ENCODE results near the gene RPL27A.
"Not testable (repeated sequence)": the region's sequence is repeated elsewhere in the genome, so short reads cannot be mapped to it uniquely, and the experiment has no call there.

Gene RPL27A

GRCh38 chr11:8682303-8683114 lies at the start of gene RPL27A, which contains the start of gene TRIM66:
Gene RPL27A, plus strand, starts transcription at chr11:8682792. Its CDS starts 22 bp downstream, at chr11:8682814.
Gene TRIM66, minus strand, starts transcription at chr11:8682665. Its CDS starts 10,391 bp downstream, at chr11:8672274.
- DNase-seq, result peak; percentile 94

DNA sequence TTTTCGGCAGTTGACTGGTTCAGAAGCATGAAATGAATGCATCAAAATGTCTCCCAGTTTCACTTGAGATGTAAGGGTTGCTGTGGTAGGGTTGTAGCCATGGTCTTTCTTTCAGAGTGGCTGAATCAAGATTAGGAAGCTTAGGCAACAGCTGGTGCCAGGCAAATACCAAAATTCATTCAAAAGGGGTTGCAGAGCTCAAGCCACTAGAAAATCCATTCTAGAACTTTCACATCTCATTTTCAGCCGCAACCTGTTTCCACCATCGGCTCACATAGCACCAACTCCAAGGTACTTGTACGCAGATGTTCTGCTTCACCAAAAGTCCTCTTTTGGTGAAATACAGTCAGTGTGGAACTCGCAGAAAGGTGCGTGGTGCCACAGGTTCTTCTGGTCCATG lies 48.1 kb upstream of the RPL27A start:
- DNase-seq, result no peak

GRCh38 chr11:8636127-8636526 lies 46.5 kb upstream of the RPL27A start:
- DNase-seq, result no peak

DNA sequence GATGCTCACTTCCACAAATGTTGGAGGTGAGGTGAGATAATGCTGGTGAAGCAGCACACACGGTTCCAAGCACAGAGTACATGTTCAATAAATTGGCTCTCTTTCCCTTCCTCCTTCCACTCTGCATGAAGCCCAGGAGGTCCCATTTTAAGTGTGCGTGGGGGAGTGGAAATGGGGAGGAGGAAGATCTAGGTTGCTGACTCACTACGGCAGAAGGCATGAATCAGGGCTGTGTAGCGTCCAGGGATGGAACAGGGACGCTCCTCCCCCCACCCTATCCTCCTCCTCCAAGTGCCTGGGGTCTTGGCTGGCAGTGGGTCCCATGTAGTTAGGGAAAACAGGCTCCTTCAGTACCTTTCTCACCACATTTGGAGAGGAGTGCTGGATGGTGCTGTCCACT lies 44.3 kb upstream of the RPL27A start:
- DNase-seq, result no peak

DNA sequence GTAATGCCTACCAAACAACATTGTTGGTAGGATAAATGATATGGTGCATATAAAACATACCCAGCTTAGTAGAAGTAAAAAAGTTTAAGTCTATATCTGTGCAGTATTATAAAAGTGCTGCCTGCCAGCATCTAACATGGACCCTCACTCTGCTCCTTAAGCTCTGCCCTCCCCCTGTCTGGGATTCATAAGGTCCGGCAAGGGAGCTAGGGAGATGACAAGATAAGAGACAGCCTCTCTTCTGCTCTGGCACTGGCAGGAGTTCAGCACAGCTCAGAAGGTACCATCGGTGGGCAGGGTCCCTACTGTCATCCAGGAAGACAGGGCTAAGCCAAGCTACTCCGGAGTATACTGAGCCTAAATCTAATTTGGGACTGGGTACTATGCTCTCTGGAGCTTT lies 42.9 kb upstream of the RPL27A start:
- DNase-seq, result no peak

- no peak for DNase-seq
Observed at GRCh38 chr11:8640267-8640906, 42.2 kb upstream of the RPL27A start.

DNA sequence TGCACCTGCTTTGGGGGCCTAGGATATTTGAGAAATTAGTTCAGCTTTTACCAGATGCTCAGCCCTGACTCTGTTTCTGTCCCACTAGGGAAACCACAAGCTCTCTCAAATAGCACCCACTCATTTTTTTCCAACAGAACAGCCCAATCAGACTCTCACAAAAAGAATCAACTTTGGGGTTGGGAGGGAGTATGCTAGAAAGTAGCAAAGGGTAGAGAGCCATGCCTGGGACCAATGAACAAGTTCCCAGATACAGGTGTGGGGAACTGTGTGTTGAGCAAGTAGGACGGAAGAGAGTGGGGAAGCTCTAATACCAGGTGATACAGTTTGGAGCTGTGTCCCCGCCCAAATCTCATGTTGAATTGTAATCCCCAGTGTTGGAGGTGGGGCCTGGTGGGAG lies 41.3 kb upstream of the RPL27A start:
- no peak for DNase-seq

DNA sequence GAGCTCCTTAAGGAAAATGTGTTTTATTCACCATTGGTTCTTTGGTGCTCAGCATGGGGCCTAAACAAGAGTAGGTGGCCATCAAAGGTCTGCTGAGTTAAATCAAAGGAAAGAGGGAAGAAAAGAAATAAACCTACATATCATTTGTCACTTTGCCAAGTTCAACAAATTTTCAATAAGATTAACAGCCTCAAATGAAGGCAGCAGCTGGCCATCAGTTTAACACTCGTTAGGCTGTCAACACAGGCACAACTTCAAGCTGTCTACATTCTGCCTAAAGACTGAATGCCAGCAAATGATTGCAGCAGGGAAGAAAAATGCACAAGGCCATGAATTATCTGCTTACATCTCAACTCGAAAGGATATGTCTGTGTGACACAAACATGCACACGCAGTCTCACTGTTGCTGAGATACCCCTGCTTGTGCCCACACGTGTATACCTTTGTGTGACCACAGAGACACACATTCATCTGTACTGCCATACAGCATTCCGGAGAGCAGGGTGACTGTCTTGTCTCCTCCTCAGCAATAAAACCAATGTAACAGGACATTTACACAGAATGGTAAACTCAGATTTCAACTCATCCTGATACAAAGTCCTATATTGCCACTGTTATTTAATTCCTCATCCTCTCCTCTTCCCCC lies 40.3 kb upstream of the RPL27A start:
- peak; percentile 80 for DNase-seq

DNA sequence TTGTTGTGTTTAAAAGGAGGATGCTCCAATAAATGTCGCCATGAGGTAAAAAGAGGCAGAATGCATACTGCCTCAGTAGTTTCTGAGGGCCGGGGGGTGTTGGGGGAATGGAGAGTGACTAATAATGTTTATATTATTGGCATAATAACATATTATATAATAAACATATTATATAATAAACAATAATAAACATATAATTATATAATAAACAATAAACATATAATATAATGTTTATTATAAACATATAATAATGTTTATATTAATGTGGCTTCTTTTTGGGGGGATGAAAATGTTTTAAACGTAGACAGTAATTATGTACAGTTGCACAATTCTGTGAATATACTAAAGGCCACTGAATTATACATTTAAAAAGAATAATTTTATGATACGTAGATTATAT lies 35.7 kb upstream of the RPL27A start:
- DNase-seq, result no peak

DNA sequence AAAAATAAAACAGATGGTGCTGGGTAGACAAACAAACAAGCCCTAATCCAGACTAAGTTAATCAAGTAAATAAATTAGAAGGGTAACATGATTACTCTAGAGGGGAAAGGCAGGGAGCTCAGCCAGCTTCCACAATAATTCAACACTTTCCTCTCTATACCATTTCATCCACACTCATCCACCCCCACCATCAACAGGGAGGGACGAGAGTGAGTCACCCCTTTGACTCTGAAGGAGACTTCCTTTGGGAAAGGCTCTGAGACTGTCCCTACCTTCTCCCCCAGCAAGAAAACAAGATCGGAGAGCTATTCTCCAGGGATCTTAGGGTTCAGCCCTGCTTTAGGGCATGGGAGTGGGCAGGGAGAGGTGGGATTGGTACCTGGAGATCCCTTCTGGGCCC lies 33.2 kb upstream of the RPL27A start:
- no peak for DNase-seq

DNA sequence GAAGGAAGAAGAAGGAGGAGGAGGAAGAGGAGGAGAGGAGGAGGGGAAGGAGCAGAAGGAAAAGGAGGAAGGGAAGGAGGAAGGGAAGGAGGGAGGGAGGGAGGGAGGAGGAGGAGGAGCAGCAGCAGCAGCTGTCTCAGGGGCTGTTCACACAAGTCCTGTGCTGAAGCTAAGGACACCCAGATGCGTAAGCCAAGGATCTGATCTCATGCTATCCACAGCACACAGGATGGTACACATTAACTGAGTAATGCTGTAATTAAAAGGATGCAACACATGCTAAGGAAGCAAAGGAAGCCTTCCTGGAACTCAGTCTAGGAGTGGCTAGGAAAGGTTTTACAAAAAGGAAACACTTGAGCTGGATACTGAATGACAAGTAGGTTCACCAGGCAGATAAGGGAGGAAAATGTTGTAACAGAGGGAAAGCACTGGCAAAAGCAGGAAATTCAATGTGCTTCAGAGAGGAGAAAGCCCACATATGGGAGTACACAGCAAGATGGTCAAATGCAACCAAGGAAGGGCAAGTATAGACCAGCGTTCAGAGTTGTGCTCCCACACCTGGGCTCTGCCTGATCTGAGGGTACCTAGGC lies 32.1 kb upstream of the RPL27A start:
- DNase-seq, result no peak

DNA sequence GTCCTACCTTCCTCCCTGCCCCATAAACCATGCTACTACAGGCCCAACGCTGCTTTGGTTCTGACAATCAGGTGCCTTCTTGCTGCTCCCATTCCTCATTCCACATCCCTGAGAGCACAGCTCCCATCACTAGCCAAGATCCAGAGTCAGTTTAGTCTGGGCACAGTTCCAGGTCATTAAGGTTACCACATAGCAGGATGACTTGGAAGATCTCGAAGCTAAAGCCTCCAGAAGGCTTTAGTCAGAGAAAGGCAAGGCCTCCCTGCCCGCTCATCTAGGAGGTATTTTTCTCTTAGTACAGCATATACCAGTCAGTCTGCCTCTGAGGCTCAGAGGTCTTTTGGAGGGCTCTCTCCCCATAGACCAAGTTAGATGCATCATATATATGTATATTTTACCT lies 30.5 kb upstream of the RPL27A start:
- peak; percentile 80 for DNase-seq

- DNase-seq, result no peak
Observed at GRCh38 chr11:8654503-8654902, 28.1 kb upstream of the RPL27A start.

GRCh38 chr11:8656291-8656690 lies 26.3 kb upstream of the RPL27A start:
- no peak for DNase-seq

DNA sequence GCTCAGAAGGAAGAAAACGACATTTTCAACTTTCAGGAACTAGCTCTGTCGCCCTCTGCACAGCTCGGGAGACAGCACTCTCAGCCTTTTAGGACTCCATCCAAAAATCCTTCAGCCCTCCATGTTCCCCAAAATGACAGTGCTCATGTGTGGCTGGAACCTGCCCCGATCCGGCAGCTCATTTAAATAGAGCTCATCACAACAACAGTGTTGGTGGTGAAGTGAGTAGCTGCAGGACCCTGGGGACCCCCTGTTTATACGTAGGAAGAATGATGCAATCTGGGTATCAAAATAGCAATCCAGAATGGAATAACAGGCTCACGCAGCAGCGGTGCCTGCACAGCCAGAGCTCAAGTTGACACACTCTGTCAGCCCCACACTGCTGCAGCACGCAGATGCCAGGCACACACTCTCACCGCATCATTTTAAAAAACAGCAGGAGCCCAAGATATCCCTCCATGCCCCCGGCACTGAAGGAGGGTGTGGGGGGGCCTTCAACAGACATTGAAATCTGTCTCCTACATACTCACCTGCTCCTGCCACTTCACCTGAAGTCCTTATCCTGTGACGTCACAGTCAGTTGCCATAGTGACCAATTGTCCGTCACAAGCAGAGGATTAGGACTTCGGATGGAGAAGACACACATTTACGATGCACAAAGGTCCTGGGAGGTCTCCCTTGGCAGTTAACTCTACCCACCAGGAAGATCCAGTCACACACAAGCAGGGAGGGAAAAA lies 24.1 kb upstream of the RPL27A start:
- DNase-seq, result no peak

- no peak for DNase-seq
Observed at GRCh38 chr11:8661001-8661795, 21.4 kb upstream of the RPL27A start.

- no peak for DNase-seq
Observed at GRCh38 chr11:8665222-8665621, 17.4 kb upstream of the RPL27A start.

- DNase-seq, result not testable (repeated sequence)
Observed at GRCh38 chr11:8670081-8670480, 12.5 kb upstream of the RPL27A start.

- DNase-seq, result peak; percentile 94
Observed at GRCh38 chr11:8671193-8671612, 11.4 kb upstream of the RPL27A start.

DNA sequence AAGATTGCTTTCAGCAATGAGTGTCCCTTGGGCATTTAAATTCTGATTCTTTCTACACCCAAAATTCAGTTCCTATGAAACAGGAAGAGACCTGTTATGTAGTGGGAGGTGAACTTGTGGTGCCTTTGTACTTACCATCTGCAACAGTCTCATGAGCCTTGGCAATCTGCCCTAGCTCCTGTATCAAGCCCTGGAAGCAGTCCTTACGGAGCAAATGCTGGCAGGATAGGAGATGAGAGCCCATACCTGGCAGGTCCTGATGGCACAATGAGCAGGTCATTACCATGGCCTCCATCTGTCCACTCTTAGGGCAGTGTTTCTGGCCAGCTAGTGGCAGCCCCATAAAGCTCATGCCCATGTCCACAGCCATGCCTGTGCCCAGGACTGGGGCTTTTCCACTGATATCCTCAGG lies 10.9 kb upstream of the RPL27A start:
- DNase-seq, result peak; percentile 93

DNA sequence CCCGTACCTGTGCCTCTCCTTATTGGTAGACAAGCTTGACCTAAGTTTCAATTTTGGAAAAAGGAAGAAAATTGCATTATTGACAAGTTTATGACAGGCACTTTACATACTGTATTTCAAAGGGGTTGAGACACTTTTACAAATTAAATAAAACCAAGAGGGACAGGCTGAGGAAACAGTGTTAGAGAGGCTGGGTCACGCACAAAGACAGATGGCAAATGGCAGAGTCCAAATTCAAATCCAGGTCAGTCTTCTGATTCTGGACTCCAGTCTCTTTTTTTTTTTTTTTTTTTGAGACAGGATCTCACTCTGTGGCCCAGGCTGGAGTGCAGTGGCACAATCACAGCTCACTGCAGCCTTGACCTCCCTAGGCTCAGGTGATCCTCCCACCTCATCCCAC lies 10.2 kb upstream of the RPL27A start:
- no peak for DNase-seq

DNA sequence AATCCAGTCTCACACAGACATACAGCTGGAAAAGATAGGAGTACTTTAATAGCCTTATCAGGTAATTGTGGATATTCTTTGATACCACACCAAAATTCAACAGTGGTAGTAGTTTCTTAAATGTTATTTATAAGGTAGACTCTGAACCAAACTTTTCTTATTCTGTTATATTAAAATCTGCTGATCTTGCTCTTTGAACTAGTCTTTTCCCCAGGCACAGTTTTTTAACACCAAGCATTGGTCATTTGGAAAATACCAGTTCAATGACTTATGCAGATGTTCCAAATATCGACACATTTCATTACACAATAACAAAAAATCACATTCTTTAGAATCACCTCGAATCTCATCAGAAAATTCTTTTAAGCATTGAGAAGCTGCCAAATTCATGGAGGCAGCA lies 7.7 kb upstream of the RPL27A start:
- no peak for DNase-seq

All from NCI-H446 treated with DMSO at 0.1 percent for 48 hours (cell line).